Suppressor macrophage treated with lipopolysaccharide for 1 hour (primary cell): ENCODE measurements around the gene GLYATL2.

Experiments used
- DNase-seq, 3 donors: peaks; one replicate each; pipeline ENCODE4 v3.0.0-alpha.2; 2020 to 2022

Gene GLYATL2

GRCh38 chr11:58796333-58796732 lies 48.2 kb downstream of the GLYATL2 start:
- DNase-seq, result no peak

- DNase-seq, result peak; percentile 72 to 83 (median 73)
Observed at GRCh38 chr11:58788355-58789023, 56.0 kb downstream of the GLYATL2 start.

GRCh38 chr11:58787903-58788302 lies 56.6 kb downstream of the GLYATL2 start:
- DNase-seq, result no peak

GRCh38 chr11:58786693-58787092 lies 57.8 kb downstream of the GLYATL2 start:
- DNase-seq, result no peak

- no peak for DNase-seq
Observed at GRCh38 chr11:58784995-58785394, 59.5 kb downstream of the GLYATL2 start.
